GM12873 (cell line): ENCODE results near the gene SRPX.

Experiments used
- TF ChIP-seq, protein P1 (sequence below): IDR thresholded peaks from 2 replicates; pipeline ENCODE4 v1.5.1; 2012; ENCODE audit warnings: low read depth, mild to moderate bottlenecking, moderate library complexity, low read length, control low read depth; ENCODE audit not compliant: insufficient read depth; ENCODE audit errors: missing control alignments

The SRPX gene

DNA sequence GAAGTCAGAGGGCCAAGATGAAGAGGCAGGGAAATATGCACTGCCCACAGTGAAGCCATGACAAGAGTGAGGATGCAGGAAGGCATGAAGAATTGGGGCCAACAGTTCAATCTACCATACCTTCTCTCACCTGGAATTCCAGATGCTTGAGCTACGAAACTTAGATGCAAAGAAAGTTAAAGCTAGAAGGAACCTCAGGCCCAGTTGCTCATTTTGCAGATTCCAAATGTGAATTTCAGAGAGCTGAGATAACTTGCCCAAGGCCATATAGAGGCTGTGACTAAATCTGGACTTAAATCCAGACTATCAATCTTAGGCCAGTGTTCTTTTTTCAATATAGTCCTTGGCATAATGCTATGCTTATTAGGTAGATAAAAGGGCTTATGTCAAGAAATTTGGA lies 92.7 kb downstream of the SRPX start:
- TF ChIP-seq, protein P1, sequence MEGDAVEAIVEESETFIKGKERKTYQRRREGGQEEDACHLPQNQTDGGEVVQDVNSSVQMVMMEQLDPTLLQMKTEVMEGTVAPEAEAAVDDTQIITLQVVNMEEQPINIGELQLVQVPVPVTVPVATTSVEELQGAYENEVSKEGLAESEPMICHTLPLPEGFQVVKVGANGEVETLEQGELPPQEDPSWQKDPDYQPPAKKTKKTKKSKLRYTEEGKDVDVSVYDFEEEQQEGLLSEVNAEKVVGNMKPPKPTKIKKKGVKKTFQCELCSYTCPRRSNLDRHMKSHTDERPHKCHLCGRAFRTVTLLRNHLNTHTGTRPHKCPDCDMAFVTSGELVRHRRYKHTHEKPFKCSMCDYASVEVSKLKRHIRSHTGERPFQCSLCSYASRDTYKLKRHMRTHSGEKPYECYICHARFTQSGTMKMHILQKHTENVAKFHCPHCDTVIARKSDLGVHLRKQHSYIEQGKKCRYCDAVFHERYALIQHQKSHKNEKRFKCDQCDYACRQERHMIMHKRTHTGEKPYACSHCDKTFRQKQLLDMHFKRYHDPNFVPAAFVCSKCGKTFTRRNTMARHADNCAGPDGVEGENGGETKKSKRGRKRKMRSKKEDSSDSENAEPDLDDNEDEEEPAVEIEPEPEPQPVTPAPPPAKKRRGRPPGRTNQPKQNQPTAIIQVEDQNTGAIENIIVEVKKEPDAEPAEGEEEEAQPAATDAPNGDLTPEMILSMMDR: no peak

DNA sequence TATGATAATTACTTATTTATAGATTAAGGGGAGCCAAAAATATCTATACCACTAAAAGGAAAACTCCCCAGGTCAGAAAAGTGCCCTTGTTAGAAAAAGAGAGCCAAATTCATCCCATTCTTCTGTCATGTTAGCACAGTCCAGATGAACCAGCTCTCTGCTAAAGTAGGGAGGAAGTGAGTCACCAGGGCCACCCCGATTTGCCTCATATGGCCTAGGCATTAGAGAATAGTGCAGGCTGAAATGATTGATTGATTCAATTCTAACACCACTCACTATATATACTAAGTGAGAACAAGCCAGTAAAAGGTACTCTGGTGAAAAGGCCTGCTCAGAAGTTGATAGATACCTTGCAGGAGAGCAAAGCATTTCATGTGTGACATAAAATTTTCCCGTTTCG lies 94.5 kb downstream of the SRPX start:
- TF ChIP-seq, protein P1: no peak

DNA sequence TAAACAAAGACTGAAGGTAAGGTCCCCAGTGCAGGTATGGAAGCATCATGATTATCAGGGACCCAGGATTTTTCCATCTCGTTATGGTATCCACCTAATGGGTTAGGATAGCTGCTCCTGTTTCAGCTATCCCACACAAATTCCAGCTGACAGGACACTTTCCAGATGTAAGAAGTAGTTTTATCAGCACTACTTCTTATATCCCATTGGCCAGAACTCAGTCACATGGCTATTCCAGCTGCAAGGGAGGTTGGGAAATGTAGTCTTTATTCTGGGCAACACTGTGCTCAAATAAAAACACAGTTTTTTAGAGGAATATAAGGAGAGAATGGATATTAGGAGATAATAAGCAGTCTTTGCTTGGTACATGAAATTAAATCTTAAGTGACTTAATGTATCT lies 96.7 kb downstream of the SRPX start:
- TF ChIP-seq, protein P1: no peak

DNA sequence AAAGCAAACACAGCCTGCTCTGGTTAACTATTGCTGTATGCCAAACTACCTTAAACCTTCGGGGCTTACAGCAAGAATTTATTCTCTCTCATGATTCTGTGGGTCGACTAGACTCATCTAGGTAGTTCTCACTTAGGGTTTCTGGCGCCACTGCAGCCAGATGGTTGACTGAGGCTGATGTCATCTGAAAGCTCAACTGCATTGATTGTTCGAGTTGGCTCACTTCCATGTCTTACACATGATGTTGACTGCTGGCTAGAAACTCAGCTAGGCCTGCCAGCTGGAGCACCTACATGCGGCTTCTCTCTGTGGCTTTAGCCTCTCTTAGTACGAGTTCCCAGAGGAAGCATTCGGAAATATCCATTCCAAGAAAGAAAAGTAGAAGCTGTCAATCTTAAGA lies 103.2 kb downstream of the SRPX start:
- TF ChIP-seq, protein P1: no peak

DNA sequence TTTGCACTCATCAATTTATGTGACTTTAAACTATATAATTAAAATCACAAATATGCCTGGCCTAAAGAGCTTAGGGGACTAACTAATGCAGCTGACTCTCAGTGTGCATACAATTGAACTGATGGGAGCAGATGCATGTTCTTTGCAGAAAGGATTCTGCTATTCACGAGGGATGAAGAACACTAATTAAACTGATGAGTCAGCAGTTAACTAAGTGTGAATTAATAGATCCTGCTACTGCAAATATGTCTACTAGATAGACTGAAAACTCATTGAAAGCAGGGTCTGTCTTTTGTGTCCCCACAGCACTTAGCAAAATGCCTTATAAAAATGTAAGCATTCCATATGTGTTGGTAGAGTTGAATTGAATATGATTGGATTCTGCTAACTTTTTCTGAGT lies 104.0 kb downstream of the SRPX start:
- TF ChIP-seq, protein P1: no peak

DNA sequence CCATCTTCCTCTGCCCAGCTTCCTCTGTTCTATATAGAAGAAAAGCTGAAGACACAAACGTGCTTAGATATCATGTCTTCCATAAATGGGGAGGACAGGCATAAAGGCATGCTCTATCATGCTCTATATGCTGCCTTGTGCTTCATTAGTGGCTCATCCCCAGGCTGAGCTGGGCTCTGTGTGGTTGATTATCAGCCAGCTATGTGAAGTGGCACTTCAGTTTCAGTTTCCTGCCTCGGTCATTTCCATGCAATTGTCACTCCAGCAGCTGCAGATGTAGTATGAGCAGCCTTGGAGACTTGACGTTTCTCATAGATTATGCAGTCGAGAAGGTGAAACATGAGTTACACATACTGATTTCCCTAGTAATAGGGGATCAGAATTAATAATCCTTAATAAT lies 108.1 kb downstream of the SRPX start:
- TF ChIP-seq, protein P1: no peak

DNA sequence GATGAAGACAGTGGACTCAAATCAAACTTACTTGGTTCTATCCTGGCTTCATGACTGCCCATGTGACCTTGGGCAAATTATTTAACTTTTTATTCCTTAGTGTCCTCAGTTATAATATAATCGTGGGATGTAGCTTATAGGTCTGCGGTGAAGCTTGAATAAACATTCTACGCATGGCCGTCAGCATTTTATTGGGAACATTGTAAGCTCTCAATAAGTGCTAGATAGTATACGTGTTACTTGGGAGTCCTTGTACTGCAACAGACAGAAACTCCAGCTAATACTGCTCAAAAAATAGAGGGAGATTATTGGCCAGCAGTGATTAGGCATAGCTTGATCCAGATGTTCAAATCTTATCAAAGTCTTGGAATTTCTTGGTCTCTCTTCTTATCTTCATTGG lies 109.5 kb downstream of the SRPX start:
- TF ChIP-seq, protein P1: no peak
